Measurements from ENCODE around the gene PGM2. TPM values are rescaled to one million over a fixed set of nuclear protein-coding genes. Genes with fewer than 3 reads are reported as not detected.
A peak's percentile ranks its signal among the peaks of the same experiment; 100 is the strongest.

Gene PGM2
- total and polyA plus RNA-seq, 2 donors (not counting 3 experiments of a cell fraction or from before 2014, with no cell fraction given), result 17.9 to 53.9 TPM

GRCh38 chr4:37827802-37828321 is 1.4 kb downstream of the PGM2 start:
- ChIA-PET CTCF (interaction anchor here (1.0 to 2.5 kb wide), 2 partner anchors 9 to 26 kb away, joined by 3 to 21 read pairs; no protein-coding TSS in a partner anchor), POLR2A (interaction anchor here (0.7 kb wide), 2 partner anchors 29 to 33 kb away, joined by 3 read pairs; no protein-coding TSS in a partner anchor)
- BruUV-seq (replicated peaks), result TSS peak; percentile 45
- Histone ChIP-seq H3K27ac (ENCODE audit: insufficient read depth, low read depth, low read length) (peak overlapping the region; percentile 56), H3K36me3 (ENCODE audit: control insufficient read depth in 2 of 2, extremely low read depth in 1 of 2, insufficient read depth in 2 of 2, low read length in 2 of 2) (peaks cover 6 to 8% of the 10 kb centered on the region in 2 experiments), H3K9ac (replicated peaks; ENCODE audit: extremely low read depth, insufficient read depth, low read length) (peak overlapping the region; percentile 74), H4K20me1 (replicated peaks; ENCODE audit: control insufficient read depth, extremely low read depth, insufficient read depth, low read length) (no peaks in the 10 kb centered on the region), H3K79me2 (ENCODE audit: control insufficient read depth, insufficient read depth, low read length) (peaks cover 29% of the 10 kb centered on the region), H3K4me2 (ENCODE audit: insufficient read depth, low read length) (peak overlapping the region; percentile 88), H2AFZ (ENCODE audit: low read depth, low read length) (no peak overlapping the region), H3K27me3 (ENCODE audit: control insufficient read depth in 2 of 2, insufficient read depth in 2 of 2, low read length in 2 of 2) (no peaks in the 10 kb centered on the region), H3K4me1 (ENCODE audit: control insufficient read depth, extremely low read depth, insufficient read depth, low read length) (peaks cover 19% of the 10 kb centered on the region), H3K4me3 (replicated peaks in 1 of 3; ENCODE audit: insufficient read depth in 1 of 3, low read depth in 1 of 3, low read length in 3 of 3) (peak overlapping the region in 2 of 3 experiments; percentile 45 to 95), H3K9me1 (replicated peaks; ENCODE audit: control insufficient read depth, extremely low read depth, insufficient read depth, low read length) (no peaks in the 10 kb centered on the region), H3K9me3 (replicated peaks; ENCODE audit: control insufficient read depth, insufficient read depth, low read length) (no peaks in the 10 kb centered on the region)
- dilution Hi-C loops (cut with MboI; ENCODE audit: extremely low pct_ligation_motif_present, low sequenced_read_pairs) (no loop called here), intact Hi-C loops (cut with micrococcal nuclease) (loop anchor here (2.0 kb wide), 1 partner anchor 63 kb away; the partner anchor contains the start of gene TBC1D1)
- FAIRE-seq (peak; percentile 73), DNase-seq (ENCODE audit: low read depth, low spot score) (peak; percentile 37)
- no peak for TF ChIP-seq CTCF (IDR thresholded peaks at IDR 0.05; ENCODE audit: extremely low read depth in 1 of 2, insufficient read depth in 1 of 2, low read depth in 1 of 2, low read length in 2 of 2)
- TF ChIP-seq GATA2 (IDR thresholded peaks at IDR 0.05; ENCODE audit: insufficient read depth, insufficient read length, low read depth, low read length), result peak; percentile 71
- TF ChIP-seq MYC (IDR thresholded peaks at IDR 0.05; ENCODE audit: low read depth, low read length), result no peak
- TF ChIP-seq JUN (IDR thresholded peaks at IDR 0.05; ENCODE audit: borderline replicate concordance, insufficient read depth, insufficient read length, low read depth), result no peak
- TF ChIP-seq POLR2AphosphoS5 (IDR thresholded peaks at IDR 0.05; ENCODE audit: insufficient read depth, low read depth, low read length), result peak; percentile 39
- TF ChIP-seq POLR2A (IDR thresholded peaks at IDR 0.05; ENCODE audit: low read depth, low read length), result no peak
- no peak for TF ChIP-seq EZH2 (IDR thresholded peaks at IDR 0.05; ENCODE audit: borderline replicate concordance, low read depth, low read length, severe bottlenecking)
- TF ChIP-seq FOS (IDR thresholded peaks at IDR 0.05; ENCODE audit: borderline replicate concordance, insufficient read depth, low read length), result peak; percentile 44
- TF ChIP-seq MAX (IDR thresholded peaks at IDR 0.05; ENCODE audit: insufficient read depth, insufficient read length), result no peak
